Middle frontal gyrus (tissue), 1 donor: Measurements from ENCODE around the gene ECM2.
"Not testable (repeated sequence)": the region's sequence is repeated elsewhere in the genome, so short reads cannot be mapped to it uniquely, and the experiment has no call there.

Source experiments
- DNase-seq: peaks from one replicate; pipeline ENCODE4 v3.0.0-alpha.2; 2015; ENCODE audit warnings: low spot score; ENCODE audit errors: extremely low spot score

The ECM2 gene

DNA sequence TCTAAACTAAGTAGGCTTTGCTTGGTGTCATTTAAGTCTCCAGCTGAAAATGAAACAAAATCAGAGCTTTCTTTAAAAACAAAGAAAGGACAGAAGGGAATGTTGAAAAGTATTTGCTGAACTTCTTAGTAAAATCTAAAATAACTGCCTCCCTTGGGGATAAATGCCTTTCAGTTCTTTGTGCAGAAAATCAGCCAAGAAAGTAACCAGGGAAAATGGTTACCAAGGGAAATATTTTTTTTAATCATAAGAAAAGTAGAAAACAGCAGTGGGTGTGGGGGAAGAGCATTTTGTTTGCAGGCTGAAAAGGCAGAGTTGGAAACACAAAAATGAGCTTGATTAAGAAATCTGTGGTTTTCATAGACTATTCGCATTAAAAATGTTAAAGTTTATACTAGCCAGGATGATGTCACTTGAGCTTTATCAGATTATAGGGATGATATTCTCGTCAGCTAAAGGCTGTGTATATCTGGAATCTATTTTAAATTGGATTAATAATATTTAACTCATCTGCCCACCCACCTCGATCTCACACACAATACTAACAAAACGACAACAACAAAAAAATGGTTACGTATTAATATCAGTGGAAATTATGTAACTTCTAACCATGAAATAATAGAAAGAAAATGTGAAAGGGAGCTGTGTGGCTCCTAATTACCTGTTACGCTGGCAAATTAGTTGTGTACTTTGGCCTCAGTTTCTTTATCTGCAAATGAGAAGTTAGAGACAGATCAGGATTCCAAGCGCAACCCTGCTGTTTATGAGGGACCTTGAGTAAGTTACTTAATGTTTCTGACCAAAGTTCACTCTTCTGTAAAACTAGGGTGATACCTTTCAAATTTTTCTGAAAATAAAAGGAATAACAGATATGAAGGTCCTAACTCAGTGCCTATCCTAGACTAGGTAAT lies at the start of gene ECM2:
Gene ECM2 (minus strand): TSS at position 51 of the 911 bp plus-strand sequence. CDS start 13,124 bp downstream, outside the sequence.
- DNase-seq, result no peak

DNA sequence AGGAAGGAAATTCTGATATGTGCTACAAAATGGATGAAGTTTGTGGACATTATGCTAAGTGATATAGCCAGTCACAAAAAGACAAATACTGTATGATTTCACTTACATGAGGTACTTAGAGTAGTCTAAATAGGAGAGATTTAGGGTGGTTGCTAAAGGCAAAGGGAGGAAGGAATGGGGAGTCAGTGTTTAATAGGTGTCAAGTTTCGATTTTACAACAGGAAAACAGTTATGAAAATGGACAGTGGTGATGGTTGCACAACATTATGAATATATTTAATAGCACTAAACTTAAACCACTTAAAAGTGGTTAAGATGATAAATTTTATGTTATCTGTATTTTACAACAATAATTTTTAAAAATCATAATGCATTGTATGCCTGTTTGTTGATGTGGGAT lies 40.4 kb upstream of the ECM2 start:
- DNase-seq, result no peak

DNA sequence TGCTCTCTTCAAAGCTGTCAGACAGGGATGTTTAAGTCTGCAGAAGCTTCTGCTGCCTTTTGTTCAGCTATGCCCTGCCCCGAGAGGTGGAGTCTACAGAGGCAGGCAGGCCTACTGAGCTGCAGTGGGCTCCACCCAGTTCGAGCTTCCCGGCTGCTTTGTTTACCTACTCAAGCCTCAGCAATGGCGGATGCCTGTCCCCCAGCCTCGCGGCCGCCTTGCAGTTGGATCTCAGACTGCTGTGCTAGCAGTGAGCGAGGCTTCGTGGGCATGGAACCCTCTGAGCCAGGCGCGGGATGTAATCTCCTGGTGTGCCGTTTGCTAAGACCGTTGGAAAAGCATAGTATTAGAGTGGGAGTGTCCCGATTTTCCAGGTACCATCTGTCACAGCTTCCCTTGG lies 37.8 kb upstream of the ECM2 start:
- not testable (repeated sequence) for DNase-seq

DNA sequence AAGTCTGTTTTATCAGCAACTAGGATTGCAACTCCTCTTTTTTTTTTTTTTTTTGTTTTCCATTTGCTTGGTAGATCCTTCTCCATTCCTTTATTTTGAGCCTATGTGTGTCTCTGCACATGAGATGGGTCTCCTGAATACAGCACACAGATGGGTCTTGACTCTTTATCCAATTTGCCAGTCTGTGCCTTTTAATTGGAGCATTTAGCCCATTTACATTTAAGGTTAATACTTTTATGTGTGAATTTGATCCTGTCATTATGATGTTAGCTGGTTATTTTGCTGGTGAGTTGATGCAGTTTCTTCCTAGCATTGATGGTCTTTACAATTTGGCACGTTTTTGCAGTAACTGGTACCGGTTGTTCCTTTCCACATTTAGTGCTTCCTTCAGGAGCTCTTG lies 36.1 kb upstream of the ECM2 start:
- DNase-seq, result not testable (repeated sequence)

DNA sequence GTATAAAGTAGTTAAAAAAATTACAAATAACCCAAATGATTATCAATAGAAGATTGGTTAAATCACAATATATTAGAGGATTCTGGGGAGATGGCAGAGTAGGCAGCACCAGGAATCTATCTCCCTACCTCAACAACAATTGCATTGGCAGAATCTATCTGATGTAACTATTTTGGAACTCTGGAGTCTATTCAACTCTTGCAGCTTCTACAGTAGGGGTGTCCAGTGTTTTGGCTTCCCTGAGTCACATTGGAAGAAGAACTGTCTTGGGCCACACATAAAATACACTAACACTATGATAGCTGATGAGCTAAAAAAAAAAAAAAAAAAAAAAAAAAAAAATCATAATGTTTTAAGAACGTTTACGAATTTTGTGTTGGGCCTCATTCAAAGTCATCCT lies 29.2 kb upstream of the ECM2 start:
- no peak for DNase-seq

DNA sequence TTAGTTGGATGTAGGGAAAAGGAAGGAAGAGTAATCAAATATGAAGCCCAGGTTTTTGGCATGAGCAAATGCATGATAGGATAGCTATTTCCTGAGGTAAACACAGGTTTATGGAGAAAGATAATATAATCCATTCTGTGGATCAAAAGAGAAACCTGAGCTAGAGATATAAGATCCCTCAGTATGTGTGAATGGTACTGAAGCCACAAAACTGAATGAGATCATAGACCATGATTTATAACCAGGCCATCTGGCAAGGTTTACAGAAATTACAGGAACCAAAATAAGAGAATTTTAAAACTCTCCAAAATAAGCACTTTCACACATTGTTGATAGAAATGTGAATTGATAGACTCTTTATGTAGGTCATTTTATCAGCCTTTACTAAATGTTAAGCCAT lies 28.7 kb upstream of the ECM2 start:
- no peak for DNase-seq

DNA sequence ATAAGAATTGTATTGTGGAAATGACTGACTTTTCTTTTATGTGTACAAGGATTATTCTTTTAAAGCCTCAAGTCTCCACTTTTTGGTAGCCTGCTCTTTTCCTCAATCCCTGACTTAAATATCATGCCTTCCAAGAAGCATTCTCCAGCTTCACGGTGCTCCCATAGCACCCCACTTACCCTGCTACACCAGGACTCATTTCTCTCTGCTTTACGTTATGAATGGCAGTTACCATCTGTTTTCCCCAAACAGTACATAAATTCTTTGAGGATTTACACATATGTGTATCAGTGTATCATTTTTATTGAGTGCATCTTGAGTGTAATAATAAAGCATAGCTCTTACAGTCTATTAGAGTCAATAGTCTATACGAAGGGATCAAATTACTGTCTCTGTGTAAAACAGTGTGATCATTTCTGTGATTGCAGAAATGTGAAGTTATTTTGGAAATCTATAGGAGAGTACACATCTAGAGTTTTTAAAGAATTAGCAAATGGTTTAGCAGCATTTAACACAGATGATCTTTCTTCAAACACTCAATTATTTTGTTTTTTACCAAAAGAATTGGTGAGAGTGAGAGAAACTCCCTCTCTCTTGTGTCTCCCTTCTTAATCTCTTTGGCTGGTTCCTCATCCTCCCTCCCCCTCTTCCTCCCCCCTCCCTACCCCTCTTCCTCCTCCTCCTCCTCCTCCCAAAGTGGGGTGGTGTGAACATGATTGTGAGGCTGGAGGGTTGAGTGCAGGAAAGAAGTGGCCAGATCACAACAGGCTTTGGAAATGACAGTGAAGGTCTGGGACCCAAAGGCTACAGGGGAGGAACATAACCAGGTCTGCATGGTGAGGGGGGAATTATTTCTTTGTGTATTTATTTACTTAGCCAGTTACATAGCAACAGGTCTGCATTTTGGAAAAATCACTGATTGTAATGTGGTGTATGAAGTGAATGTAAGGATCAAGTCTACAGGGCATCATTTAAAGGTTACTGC lies 27.6 kb upstream of the ECM2 start:
- DNase-seq, result no peak

DNA sequence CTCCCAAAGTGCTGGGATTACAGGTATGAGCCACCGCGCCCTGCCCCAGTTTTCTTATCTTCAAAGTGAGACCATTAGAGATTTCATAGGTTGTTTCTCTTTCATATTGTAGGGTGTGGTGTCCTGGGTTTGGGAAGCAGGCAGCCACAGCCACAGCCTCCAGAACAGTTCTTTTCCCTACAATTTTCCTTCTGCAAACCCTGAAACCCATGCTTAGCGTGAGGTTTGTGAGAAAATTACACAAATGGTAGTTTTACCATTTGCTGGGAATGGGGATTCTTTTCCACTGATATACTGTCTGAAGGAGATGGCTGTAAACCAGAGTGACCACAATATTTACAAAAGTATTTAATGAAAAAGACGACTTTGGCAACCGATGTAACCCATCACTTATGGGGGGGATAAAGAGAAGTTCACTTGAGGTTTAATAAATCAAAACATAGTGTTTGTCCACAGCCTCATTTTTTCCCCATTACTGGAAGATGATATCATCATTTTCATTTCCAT lies 26.7 kb upstream of the ECM2 start:
- no peak for DNase-seq

DNA sequence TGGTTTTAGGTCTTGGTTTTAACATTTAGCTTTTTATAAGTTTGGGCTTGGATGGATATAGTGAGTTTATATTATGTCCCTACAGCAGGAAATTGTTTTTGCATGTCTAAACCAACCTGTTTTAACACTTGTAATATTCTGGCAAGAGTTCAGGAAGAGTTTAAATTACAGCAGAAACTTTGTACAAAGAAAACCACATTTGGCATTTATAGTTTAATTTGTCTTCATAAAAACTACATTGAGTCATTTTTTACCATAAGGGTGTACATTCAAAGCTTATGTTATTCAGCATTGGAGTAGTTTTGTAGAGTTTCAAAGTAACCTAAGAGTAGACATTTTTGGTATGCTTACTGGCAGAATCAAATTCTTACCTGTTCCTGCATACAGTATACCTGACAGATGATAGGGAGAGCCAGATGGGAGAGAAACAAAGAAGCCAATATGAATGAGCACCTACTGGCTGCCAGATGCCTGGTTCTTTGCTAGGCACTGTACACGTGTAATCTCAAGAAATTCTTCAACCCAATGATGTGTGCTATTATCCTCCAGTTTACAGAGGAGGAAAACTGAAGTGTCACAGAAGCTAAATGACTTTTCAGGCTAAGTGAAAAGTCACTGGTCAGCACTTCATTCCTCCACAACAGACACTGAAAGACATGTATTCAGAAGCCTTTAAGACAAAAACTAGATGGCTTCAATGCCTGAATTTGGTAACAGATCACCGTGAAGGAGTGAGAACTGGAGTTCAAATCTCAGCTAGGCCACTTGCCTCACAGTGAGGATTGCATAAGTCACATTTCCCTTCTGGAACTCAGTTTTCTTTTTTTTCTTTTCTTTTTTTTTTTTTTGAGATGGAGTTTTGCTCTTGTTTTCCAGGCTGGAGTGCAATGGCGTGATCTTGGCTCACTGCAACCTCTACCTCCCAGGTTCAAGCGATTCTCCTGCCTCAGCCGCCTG lies 25.9 kb upstream of the ECM2 start:
- no peak for DNase-seq

DNA sequence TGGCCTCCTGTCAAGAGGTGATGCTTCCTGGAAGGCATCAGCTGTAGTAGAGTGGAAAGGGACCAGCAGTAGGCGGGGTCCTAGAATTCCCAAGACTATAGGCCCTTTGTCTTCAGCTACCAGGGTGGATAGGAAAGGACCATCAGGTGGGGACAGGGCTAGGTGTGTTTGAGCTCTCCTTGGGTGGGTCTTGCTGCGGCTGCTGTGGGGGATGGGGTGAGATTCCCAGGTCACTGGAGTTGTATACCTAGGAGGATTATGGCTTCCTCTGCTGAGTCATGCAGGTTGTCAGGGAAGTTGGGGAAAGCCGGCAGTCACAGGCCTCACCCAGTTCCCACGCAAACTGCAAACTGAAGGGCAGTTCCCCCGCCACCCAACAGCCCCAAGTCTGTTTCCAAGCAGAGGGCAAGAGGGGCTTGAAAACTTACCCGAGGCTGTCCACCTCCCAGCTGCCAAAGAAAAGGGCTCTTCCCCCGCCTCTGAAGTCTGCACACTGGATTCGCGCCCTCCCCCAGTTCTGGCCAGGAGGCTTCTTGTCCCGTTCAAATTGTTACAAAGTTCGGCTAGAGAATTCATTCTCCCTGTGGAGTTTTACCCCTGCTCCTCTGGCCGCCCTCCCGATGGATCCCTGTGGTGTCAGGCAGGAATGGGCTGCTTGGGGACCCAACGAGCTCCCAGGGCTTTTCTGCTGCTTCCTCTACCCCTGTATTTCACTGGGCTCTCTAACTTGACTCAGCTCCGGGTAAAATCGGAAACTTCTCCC lies 23.0 kb upstream of the ECM2 start:
- DNase-seq, result no peak

DNA sequence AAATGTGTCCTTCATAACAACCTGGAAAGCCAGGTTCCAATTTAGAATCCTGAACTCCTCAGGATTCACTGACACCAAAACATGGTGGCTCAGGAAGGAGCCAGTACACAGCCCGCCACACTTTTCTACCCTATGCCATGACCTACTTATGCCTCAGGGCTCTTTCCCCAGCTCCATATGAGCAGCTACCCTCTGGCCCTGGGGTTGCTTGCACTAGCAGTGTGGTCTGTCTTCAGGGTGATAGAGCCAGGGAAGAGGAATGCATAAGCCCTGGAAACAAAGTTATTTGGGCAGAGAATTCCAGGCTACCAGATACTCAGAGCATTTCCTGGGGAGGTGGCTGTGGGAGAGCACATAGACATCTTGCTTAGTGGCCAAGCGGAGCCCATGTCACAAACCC lies 15.0 kb upstream of the ECM2 start:
- no peak for DNase-seq

DNA sequence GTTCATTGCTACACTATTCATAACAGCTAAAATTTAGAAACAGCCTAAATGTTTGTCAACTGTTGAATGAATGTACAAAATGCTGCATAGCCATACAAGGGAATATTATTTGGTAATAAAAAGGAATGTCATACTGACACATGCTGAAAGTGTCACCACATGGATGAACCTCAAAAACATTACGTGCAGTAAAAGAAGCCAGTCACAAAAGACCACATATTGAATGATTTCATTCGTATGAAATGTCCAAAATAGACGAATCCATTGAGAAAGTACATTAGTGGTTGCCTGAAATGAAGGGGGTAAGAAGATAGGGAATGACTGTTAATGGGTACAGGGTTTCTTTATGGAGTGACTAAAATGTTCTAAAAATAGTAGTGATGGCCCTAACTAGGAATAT lies 11.6 kb upstream of the ECM2 start:
- no peak for DNase-seq

DNA sequence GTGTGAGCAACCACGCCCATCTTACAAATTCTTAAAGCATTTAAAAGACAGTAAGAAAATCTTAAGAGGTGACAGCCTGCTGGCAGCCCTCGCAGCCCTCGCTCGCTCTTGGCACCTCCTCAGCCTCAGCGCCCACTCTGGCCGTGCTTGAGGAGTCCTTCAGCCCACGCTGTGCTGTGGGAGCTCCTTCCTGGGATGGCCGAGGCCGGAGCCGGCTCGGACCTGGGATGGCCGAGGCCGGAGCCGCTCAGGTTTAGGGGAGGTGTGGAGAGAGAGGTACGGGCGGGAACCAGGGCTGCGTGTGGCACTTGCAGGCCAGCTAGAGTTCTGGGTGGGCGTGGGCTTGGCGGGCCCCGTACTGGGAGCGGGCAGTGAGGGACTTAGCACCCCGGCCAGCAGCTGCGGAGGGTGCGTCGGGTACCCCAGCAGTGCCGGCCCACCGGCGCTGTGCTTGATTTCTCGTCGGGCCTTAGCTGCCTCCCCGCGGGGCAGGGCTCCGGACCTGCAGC lies 9.3 kb upstream of the ECM2 start:
- no peak for DNase-seq

DNA sequence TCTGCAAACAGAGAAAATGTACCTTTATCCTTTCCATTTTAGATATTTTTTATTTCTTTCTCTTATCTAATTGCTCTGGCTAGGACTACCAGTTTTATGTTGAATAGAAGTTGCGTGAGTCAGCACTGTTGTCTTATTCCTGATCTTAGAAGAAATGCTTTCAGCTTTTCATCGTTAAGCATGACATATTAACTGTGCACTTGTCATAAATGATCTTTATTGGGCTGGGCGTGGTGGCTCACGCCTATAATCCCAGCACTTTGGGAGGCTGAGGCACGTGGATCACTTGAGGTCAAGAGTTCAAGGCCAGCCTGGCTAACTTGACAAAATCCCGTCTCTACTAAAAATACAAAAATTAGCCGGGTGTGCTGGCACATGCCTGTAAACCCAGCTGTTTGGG lies 8.2 kb upstream of the ECM2 start:
- no peak for DNase-seq

DNA sequence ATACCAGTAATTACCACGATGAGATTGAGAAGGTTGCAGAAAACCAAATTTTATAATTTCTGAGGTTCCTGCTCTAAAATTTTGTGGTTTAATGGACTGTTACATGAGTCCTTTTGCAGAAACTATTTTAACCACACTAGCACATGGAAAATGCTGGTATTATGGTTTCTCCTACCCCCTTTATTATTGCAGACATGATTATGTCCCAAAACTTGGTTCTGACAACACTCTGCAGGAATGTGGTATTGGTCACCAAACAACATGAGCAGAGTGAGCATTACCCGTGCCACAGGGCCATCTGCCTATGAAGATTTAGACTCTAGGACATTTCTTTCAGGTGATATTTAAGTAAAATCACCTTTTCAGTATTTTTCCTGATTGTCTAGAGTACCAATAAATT lies 2.8 kb upstream of the ECM2 start:
- DNase-seq, result no peak

DNA sequence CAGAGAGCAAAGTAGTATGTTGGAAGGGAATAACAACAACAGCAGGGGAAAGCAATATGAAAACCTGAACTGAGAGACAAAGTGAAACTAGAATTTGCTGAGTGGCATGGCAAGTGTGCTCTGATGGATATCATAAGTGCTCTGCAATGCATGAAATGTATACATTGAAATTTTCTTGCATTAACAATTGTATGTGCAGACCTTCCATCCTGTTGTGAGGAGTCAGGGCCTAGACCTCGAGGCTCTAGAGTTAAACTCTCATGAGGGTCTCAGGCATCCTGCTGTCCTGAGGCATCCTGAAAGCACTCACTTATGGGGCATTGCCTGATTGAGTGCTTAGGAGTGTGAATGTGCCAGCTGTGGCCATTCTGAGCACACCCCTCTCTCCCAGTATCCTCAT lies 1.1 kb downstream of the ECM2 start:
- no peak for DNase-seq

DNA sequence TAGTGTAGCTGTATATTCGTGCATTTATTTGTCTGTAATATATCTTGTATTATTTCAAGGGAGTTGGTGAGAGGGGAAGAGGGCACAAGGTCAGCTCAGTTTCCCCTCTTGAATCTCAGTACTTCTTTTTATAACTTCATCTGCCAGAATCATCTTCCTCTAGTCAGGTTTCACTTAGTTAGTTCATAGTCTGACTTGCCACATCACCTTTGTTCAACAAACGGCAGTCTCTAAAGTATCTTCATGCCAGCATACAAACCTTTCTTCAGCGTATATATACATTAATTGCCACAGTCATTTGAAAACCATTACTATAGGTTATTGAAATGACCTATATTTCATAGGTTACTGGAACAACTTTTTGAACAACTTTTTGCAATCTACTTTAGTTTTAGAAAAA lies 1.6 kb downstream of the ECM2 start:
- no peak for DNase-seq

DNA sequence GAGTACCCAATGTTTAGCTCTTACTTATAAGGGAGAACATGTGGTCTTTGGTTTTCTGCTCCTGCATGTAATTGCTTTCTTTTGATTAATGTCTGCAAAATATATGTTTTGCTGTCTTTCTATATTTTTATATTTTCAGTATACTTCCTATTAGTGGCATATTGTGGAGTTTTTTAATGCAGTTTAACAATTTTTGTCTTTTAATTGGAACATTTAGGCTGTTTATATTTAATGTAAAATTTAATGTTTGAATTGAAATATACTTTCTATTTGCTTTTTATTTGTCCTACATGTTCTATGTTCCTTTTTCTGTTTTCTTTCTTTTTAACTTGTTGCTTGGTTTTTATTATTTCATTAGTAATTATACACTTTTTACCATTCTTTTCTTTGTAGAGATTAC lies 4.9 kb downstream of the ECM2 start:
- no peak for DNase-seq

DNA sequence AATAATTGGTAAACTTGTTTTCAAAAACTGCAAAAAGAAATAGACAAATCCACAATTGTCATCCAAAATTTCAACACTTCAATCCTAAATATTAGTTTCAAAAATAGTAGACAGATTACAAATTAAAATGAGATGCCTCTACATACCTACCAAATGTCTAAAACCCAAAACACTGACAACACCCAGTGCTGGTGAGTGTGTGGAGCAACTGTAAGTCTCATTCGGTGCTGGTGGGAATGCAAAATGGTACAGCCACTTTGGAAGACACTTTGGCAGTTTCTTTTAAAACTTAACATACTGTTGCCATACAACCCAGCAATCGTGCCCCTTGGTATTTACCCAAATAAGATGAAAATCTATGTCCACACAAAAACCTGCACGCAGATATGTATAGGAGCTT lies 6.7 kb downstream of the ECM2 start:
- DNase-seq, result no peak

DNA sequence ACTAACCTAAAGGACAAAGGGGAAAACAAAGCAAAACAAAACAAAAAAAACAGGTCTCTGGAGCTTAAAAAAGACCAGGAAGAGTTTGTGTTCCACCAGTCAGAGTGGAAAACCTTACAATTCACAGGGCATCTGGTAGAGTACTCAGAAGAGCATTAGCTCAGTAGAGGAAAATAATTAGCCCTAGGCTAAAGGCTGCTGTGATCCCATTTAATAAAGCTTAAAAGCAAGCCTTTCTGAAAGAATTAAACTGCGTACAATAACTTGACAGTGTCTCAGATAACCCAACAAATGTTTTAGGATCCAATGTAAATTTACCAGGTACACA lies 7.3 kb downstream of the ECM2 start:
- no peak for DNase-seq
